ENCODE data around the gene HRH1. TPM values are rescaled to one million over a fixed set of nuclear protein-coding genes. Genes with fewer than 3 reads are reported as not detected.
"Not testable (repeated sequence)": the region's sequence is repeated elsewhere in the genome, so short reads cannot be mapped to it uniquely, and the experiment has no call there.

Gene HRH1
- total RNA-seq, 3 donors from 2014 or later (not counting 1 experiment from before 2014, with no cell fraction given): not detected

- Histone ChIP-seq H3K27me3 (ENCODE audit: control insufficient read depth, insufficient read depth, low read length) (no peaks in the 10 kb centered on the region), H3K4me3 (ENCODE audit: low read length) (no peak overlapping the region), H3K27ac (ENCODE audit: low read length) (no peak overlapping the region), H3K4me1 (ENCODE audit: control insufficient read depth, insufficient read depth, low read length) (no peaks in the 10 kb centered on the region), H3K36me3 (ENCODE audit: control insufficient read depth, insufficient read depth, low read length) (no peaks in the 10 kb centered on the region), H3K9me3 (ENCODE audit: control insufficient read depth, insufficient read depth, low read length) (no peaks in the 10 kb centered on the region)
- 94% methylated on average over 2 of the region's 2 CpGs for WGBS (ENCODE audit: insufficient coverage)
- intact Hi-C loops (cut with micrococcal nuclease): no loop called here
- Mint-ChIP-seq H3K27ac (no peak overlapping the region), H3K9me3 (no peaks in the 10 kb centered on the region), H3K36me3 (no peaks in the 10 kb centered on the region), H3K4me1 (peaks cover 0 to 7% of the 10 kb centered on the region in 2 donors), H3K4me3 (no peak overlapping the region), H3K27me3 (ENCODE audit: low read depth in 2 of 2) (peaks cover 0 to 3% of the 10 kb centered on the region in 2 donors)
- TF ChIP-seq, protein P1, sequence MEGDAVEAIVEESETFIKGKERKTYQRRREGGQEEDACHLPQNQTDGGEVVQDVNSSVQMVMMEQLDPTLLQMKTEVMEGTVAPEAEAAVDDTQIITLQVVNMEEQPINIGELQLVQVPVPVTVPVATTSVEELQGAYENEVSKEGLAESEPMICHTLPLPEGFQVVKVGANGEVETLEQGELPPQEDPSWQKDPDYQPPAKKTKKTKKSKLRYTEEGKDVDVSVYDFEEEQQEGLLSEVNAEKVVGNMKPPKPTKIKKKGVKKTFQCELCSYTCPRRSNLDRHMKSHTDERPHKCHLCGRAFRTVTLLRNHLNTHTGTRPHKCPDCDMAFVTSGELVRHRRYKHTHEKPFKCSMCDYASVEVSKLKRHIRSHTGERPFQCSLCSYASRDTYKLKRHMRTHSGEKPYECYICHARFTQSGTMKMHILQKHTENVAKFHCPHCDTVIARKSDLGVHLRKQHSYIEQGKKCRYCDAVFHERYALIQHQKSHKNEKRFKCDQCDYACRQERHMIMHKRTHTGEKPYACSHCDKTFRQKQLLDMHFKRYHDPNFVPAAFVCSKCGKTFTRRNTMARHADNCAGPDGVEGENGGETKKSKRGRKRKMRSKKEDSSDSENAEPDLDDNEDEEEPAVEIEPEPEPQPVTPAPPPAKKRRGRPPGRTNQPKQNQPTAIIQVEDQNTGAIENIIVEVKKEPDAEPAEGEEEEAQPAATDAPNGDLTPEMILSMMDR (IDR thresholded peaks at IDR 0.05): no peak
- DNase-seq (no peak), ATAC-seq (no peak)
These were observed 49.7 kb downstream of the HRH1 start for GRCh38 chr3:11203961-11204360.

DNA sequence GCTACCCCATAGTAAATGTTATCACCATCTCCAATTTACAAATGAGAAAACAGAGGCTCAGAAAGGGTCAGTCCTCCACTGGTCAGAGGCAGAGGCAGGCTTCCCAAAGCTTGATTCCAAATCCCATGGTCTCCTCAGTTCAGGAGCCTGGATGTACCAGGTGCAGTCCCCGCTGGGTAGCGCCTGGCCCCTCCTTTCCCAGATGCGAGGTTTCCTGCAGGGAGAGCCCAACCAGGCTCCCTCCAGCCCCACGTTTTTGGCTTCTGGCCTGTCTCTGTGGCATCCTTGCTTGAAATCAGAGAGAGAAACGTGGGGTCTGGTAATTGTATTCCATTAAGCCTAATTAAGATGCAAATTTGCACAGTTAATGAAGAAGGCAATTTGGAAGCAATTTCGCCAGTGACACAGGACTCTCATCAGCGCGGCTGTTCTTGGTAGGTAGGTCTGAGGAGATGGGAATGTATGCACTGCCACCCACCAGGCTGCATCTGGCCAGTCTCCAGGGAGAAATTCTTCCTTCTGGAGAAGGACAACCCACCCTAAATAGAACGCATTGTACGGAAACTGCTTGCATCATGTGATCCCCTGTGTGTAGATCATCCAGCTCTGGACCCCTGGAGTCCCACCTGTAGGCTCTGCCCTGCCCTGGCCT, 50.5 kb downstream of the HRH1 start:
- H3K27me3 ChIP-seq (ENCODE audit: control insufficient read depth, insufficient read depth, low read length): no peaks in the 10 kb centered on the region
- intact Hi-C loops (cut with micrococcal nuclease): no loop called here
- Mint-ChIP-seq H3K27ac (no peak overlapping the region), H3K36me3 (no peaks in the 10 kb centered on the region), H3K9me3 (no peaks in the 10 kb centered on the region), H3K4me3 (no peak overlapping the region), H3K4me1 (peaks cover 0 to 7% of the 10 kb centered on the region in 2 donors), H3K27me3 (ENCODE audit: low read depth in 2 of 2) (peaks cover 0 to 3% of the 10 kb centered on the region in 2 donors)
- TF ChIP-seq, protein P1 (IDR thresholded peaks at IDR 0.05): no peak
- no peaks in the 10 kb centered on the region for H3K4me1 ChIP-seq (ENCODE audit: control insufficient read depth, insufficient read depth, low read length)
- no peak overlapping the region for H3K4me3 ChIP-seq (ENCODE audit: low read length)
- DNase-seq (no peak), ATAC-seq (no peak)
- H3K27ac ChIP-seq (ENCODE audit: low read length): no peak overlapping the region
- 82% methylated on average over 10 of the region's 10 CpGs for WGBS (ENCODE audit: insufficient coverage)
- no peaks in the 10 kb centered on the region for H3K9me3 ChIP-seq (ENCODE audit: control insufficient read depth, insufficient read depth, low read length)
- H3K36me3 ChIP-seq (ENCODE audit: control insufficient read depth, insufficient read depth, low read length): no peaks in the 10 kb centered on the region

DNA sequence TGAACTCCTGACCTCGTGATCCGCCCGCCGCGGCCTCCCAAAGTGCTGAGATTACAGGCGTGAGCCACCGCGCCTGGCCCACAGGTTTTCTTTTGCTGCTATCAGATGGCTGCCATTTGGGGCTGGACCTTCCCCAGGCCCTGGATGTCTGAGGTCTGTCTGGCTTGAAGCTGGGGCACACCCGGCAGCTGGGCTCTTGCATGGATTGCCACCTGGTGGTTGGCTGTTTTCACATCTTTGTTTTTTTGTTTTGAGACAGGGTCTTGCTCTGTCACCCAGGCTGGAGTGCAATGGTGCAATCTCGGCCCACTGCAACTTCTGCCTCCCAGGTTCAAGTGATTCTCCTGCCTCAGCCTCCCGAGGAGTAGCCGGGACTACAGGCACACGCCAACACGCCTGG, 51.6 kb downstream of the HRH1 start:
- H3K9me3 ChIP-seq (ENCODE audit: control insufficient read depth, insufficient read depth, low read length); DNase-seq; H3K36me3 Mint-ChIP-seq; H3K4me3 Mint-ChIP-seq; intact Hi-C loops (cut with micrococcal nuclease); H3K9me3 Mint-ChIP-seq; H3K27ac Mint-ChIP-seq; ATAC-seq; H3K27me3 ChIP-seq (ENCODE audit: control insufficient read depth, insufficient read depth, low read length); H3K27me3 Mint-ChIP-seq (ENCODE audit: low read depth in 2 of 2); H3K36me3 ChIP-seq (ENCODE audit: control insufficient read depth, insufficient read depth, low read length); H3K4me1 Mint-ChIP-seq; H3K27ac ChIP-seq (ENCODE audit: low read length); H3K4me1 ChIP-seq (ENCODE audit: control insufficient read depth, insufficient read depth, low read length); H3K4me3 ChIP-seq (ENCODE audit: low read length): not testable (repeated sequence)
- 83% methylated on average over 14 of the region's 14 CpGs for WGBS (ENCODE audit: insufficient coverage)

GRCh38 chr3:11206316-11206715, 52.0 kb downstream of the HRH1 start:
- Histone ChIP-seq H3K4me1 (ENCODE audit: control insufficient read depth, insufficient read depth, low read length) (no peaks in the 10 kb centered on the region), H3K27ac (ENCODE audit: low read length) (no peak overlapping the region), H3K27me3 (ENCODE audit: control insufficient read depth, insufficient read depth, low read length) (no peaks in the 10 kb centered on the region), H3K4me3 (ENCODE audit: low read length) (no peak overlapping the region), H3K9me3 (ENCODE audit: control insufficient read depth, insufficient read depth, low read length) (no peaks in the 10 kb centered on the region), H3K36me3 (ENCODE audit: control insufficient read depth, insufficient read depth, low read length) (no peaks in the 10 kb centered on the region)
- no peak overlapping the region for H3K27ac Mint-ChIP-seq
- no peak for ATAC-seq
- peaks cover 0 to 3% of the 10 kb centered on the region in 2 donors for H3K27me3 Mint-ChIP-seq (ENCODE audit: low read depth in 2 of 2)
- TF ChIP-seq, protein P1 (IDR thresholded peaks at IDR 0.05): no peak
- no peaks in the 10 kb centered on the region for H3K36me3 Mint-ChIP-seq
- H3K4me1 Mint-ChIP-seq: peaks cover 0 to 7% of the 10 kb centered on the region in 2 donors
- intact Hi-C loops (cut with micrococcal nuclease): no loop called here
- WGBS (ENCODE audit: insufficient coverage): 92% methylated on average over 8 of the region's 8 CpGs
- no peaks in the 10 kb centered on the region for H3K9me3 Mint-ChIP-seq
- DNase-seq: no peak
- H3K4me3 Mint-ChIP-seq: no peak overlapping the region
